Panc1 (cell line): ENCODE results near the gene BRAF. TPM values are rescaled to one million over a fixed set of nuclear protein-coding genes. Genes with fewer than 3 reads are reported as not detected.

ENCODE experiments used
- ATAC-seq: fragments of 200-7000 bp; cut with Tn5 transposase; 2 replicates; pipeline ENCODE4 v1.9.1; 2020; ENCODE audit warnings: mild to moderate bottlenecking, moderate library complexity
- BruUV-seq: library from RNA; stranded (reverse); fragments of 400-500 nt; replicated peaks from 2 replicates; lab custom pipeline; 2021; lab: Mats Ljungman, UMichigan
- CTCF ChIA-PET: fragments of 300-600 bp; sonication (Branson Sonifier 250); formaldehyde crosslinking; loops from one replicate; lab custom pipeline; 2022; ENCODE audit warnings: antibody characterized with exemption; lab: Charles Lee
- POLR2A ChIA-PET: fragments of 300-600 bp; sonication (Branson Sonifier 250); formaldehyde crosslinking; loops from one replicate; lab custom pipeline; 2022; ENCODE audit warnings: antibody characterized with exemption; lab: Charles Lee
- DNase-seq: peaks from one replicate; pipeline ENCODE4 v3.0.0-alpha.2; 2010; ENCODE audit warnings: low read depth, low spot score
- H3K27ac ChIP-seq: 2 replicates; pipeline ENCODE4 v1.5.1; 2011; ENCODE audit warnings: mild to moderate bottlenecking, low read length, inconsistent platforms
- H3K27me3 ChIP-seq: fragments of 200-500 bp; sonication (Bioruptor generic); 2 replicates; pipeline ENCODE4 v1.6.0; 2014; ENCODE audit warnings: low read length, inconsistent platforms; ENCODE audit not compliant: control insufficient read depth, insufficient read depth
- H3K36me3 ChIP-seq: fragments of 200-500 bp; sonication (Bioruptor generic); 2 replicates; pipeline ENCODE4 v1.5.1; 2014; ENCODE audit warnings: inconsistent platforms, mild to moderate bottlenecking, low read length, moderate library complexity; ENCODE audit not compliant: control insufficient read depth, insufficient read depth
- H3K4me1 ChIP-seq: 2 replicates; pipeline ENCODE4 v1.5.1; 2011; ENCODE audit warnings: inconsistent platforms, mild to moderate bottlenecking, low read length, moderate library complexity; ENCODE audit not compliant: control insufficient read depth, insufficient read depth
- H3K4me3 ChIP-seq, 2 experiments: 2 replicates each; pipeline ENCODE4 v1.5.1; 2011 to 2012; ENCODE audit warnings: low read depth in 2 of 2, low read length in 2 of 2, mild to moderate bottlenecking in 2 of 2, inconsistent platforms in 1 of 2, moderate library complexity in 1 of 2
- H3K9me3 ChIP-seq: fragments of 200-500 bp; sonication (Bioruptor generic); 2 replicates; pipeline ENCODE4 v1.5.1; 2014; ENCODE audit warnings: low read depth, mild to moderate bottlenecking, inconsistent platforms, low read length, moderate library complexity; ENCODE audit not compliant: control insufficient read depth, insufficient read depth
- CTCF ChIP-seq: fragments of 450-650 bp; IDR thresholded peaks from 2 replicates; pipeline ENCODE4 v1.5.1; 2017; ENCODE audit warnings: mild to moderate bottlenecking
- POLR2AphosphoS5 ChIP-seq: IDR thresholded peaks from 2 replicates; pipeline ENCODE4 v1.6.1; 2012; ENCODE audit warnings: mild to moderate bottlenecking, low read depth, low read length, moderate library complexity
- REST ChIP-seq, 2 experiments: IDR thresholded peaks; 2 replicates each; pipeline ENCODE4 v1.6.1; 2011 to 2012; ENCODE audit warnings: low read depth in 2 of 2, control low read depth in 1 of 2, low read length in 1 of 2, mild to moderate bottlenecking in 1 of 2, moderate library complexity in 1 of 2; ENCODE audit not compliant: insufficient read depth in 1 of 2
- SIN3A ChIP-seq: IDR thresholded peaks from 2 replicates; pipeline ENCODE4 v1.6.1; 2012; ENCODE audit warnings: low read depth, mild to moderate bottlenecking, low read length, moderate library complexity, borderline replicate concordance; ENCODE audit not compliant: insufficient read depth
- TCF7L2 ChIP-seq: IDR thresholded peaks from 2 replicates; pipeline ENCODE4 v1.6.1; 2011; ENCODE audit warnings: mild to moderate bottlenecking, low read depth, low read length, inconsistent platforms
- in situ Hi-C: cut with HindIII; loops from 2 replicates; pipeline ENCODE4 v1.10.0; 2016; ENCODE audit warnings: low sequenced_read_pairs, low pct_unique_long_range_greater_than_20kb
- intact Hi-C: fragments of 100-400 bp; cut with micrococcal nuclease; formaldehyde crosslinking; loops from one replicate; pipeline ENCODE4 v1.10.0; 2022; ENCODE audit not compliant: unreplicated experiment
- total RNA-seq: library from RNA; stranded (reverse); gene quantifications from one replicate; pipeline ENCODE4 v1.2.1, GENCODE V29; 2021; ENCODE audit not compliant: unreplicated experiment

BRAF gene
- total RNA-seq, 1 experiment from 2014 or later: 26.3 TPM

GRCh38 chr7:140901941-140902302 is 22.8 kb downstream of the BRAF start:
- Histone ChIP-seq H3K36me3 (no peaks in the 10 kb centered on the region), H3K27me3 (no peaks in the 10 kb centered on the region), H3K9me3 (no peaks in the 10 kb centered on the region), H3K4me3 (no peak overlapping the region), H3K4me1 (no peaks in the 10 kb centered on the region; the same call in 1 of the 2 replicates), H3K27ac (no peak overlapping the region)
- in situ Hi-C loops: no loop called here
- ChIA-PET CTCF (no interaction called here), POLR2A (no interaction called here)
- DNase-seq: no peak
- BruUV-seq: no TSS peak
- intact Hi-C loops: no loop called here
- no peak for TF ChIP-seq SIN3A
- no peak for TF ChIP-seq CTCF
- TF ChIP-seq POLR2AphosphoS5: no peak
- ATAC-seq: no peak

- intact Hi-C loops (no loop called here), in situ Hi-C loops (no loop called here)
- Histone ChIP-seq H3K27me3 (no peaks in the 10 kb centered on the region), H3K4me3 (no peak overlapping the region), H3K27ac (no peak overlapping the region), H3K36me3 (no peaks in the 10 kb centered on the region), H3K4me1 (no peaks in the 10 kb centered on the region; the same call in 1 of the 2 replicates), H3K9me3 (no peaks in the 10 kb centered on the region)
- ATAC-seq (no peak), DNase-seq (no peak)
- TF ChIP-seq POLR2AphosphoS5 (no peak), SIN3A (no peak), TCF7L2 (no peak), REST (IDR thresholded peaks at IDR 0.05; ENCODE audit: insufficient read depth in 1 of 2, low read depth in 2 of 2, low read length in 1 of 2) (no peak), CTCF (no peak; the same call in 1 of the 2 replicates)
- BruUV-seq: no TSS peak
- CTCF ChIA-PET: no interaction called here
- POLR2A ChIA-PET: interaction anchor here (0.6 kb wide), 1 partner anchor 117 kb away, joined by 3 read pairs; no protein-coding TSS in a partner anchor
Measured at GRCh38 chr7:140899883-140900282, 24.8 kb downstream of the BRAF start.
